Erythroblast (primary cell): ENCODE measurements around the gene CHMP2A.
"Not testable (repeated sequence)": the region's sequence is repeated elsewhere in the genome, so short reads cannot be mapped to it uniquely, and the experiment has no call there.

ENCODE experiments used
- DNase-seq, 2 experiments: peaks; one replicate each; lab custom pipeline; 2025; lab: John Stamatoyannopoulos, UW
- GATA1 ChIP-seq: IDR thresholded peaks from 2 replicates; pipeline ENCODE4 v1.6.1; 2011; ENCODE audit warnings: low read depth, mild to moderate bottlenecking, control low read depth, low read length, moderate library complexity
- POLR2A ChIP-seq: IDR thresholded peaks from 2 replicates; pipeline ENCODE4 v1.6.1; 2011; ENCODE audit warnings: mild to moderate bottlenecking, low read length

CHMP2A gene

DNA sequence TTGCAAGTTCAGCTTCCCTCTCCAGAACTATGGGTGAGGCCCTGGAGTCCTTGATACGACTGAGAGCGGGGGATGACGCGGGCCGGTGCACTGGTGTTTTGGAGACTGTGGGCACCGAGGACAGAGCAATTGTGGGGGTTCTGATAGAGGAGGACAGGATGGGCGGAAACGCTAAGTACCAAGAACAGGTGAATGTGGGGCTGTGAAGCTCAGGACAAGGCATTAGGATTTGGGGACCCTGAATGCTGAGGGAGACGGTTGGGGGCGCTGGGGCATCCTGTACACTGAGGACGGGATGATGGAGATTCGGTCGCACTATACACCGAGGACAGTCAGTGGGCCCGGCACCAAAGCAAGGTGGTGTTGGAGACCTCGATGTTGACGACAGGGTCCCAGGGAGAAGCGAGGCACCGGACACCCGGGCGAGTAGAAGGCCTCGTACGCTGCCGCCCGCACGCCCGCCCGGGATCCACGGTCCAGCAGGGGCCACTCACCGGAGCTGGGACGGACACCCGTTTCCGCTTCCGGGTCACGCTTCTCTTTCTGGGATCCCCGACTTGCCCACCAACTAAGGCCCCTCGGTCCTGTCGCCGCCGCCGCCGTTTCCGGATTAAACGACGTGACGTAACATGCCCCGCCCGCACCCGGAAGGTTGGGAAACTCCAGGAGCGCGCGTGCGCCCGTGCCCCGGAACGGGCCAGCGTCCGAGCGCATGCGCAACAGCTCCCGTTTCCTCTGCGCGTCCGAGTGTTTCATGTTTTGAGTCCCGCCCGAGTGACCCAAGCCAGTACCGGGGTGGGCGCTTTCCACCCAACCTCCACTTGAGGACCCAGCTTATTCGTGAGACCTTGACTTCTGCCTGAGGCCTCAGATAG is at the start of gene CHMP2A:
CHMP2A (minus strand) TSS at position 612 of the 875 bp plus-strand sequence. CDS start 893 bp downstream, outside the sequence.
- no peak for TF ChIP-seq GATA1
- TF ChIP-seq POLR2A: peak; percentile 90
- no peak for DNase-seq

DNA sequence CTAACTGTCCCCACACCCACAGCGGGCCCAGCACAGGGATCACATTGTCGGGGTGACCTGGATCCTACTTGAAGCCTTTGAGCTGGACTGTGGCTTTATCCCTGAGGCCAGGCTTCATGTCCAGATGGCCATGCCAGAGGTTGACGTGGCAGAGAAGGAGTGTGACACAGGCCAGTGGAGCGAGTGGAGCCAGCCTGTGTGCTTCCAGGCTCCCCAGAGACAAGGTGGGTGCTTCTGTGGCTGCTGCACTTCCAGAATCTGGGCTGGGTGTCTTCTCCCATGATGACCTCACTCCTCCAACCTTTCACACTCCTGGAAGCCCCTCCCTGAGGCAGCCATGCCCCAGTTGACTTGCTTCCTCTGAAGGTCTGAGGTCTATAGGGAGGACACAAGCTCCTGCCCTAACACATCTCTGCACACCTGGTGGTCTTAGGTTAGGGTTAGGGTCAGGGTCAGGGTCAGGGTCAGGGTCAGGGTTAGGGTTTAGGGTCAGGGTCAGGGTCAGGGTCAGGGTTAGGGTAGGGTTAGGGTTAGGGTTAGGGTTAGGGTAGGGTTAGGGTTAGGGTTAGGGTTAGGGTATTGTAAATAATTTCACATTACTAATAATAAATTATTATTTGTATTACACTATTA is 31.3 kb upstream of the CHMP2A start:
- TF ChIP-seq GATA1 (no peak), POLR2A (no peak)
- no peak for DNase-seq

DNA sequence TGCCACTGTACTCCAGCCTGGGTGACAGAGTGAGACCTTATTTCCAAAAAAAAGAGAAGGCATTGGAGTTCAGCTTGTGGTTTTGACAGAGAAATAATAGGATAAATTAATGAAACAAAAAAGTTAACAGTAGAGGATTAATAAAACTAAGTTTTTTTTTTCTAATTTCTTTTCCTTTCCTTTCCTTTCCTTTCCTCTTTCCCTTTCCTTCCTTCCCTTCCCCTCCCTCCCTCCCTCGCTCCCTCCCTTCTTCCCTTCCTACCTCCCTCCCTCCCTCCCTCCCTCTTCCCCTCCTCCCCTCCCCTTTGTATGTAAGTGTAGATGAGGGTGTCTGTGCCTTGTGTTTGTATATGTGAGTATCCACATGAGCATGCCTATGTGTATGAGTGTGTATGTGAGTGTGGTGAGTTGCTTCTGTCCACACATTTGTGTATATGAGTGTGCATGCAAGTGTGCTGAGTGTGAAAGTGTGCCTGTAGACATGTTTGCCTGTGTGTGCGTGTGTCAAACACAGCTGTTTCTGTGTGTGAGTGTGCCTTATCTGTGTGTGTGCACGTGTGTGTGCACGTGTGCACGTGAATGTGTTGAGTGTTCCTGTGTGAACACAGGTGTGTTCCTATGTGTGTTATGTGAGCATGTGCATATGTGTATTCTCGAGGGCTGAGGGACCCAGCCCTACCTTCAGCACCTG is 30.7 kb upstream of the CHMP2A start:
- TF ChIP-seq GATA1 (no peak), POLR2A (no peak)
- DNase-seq: no peak

DNA sequence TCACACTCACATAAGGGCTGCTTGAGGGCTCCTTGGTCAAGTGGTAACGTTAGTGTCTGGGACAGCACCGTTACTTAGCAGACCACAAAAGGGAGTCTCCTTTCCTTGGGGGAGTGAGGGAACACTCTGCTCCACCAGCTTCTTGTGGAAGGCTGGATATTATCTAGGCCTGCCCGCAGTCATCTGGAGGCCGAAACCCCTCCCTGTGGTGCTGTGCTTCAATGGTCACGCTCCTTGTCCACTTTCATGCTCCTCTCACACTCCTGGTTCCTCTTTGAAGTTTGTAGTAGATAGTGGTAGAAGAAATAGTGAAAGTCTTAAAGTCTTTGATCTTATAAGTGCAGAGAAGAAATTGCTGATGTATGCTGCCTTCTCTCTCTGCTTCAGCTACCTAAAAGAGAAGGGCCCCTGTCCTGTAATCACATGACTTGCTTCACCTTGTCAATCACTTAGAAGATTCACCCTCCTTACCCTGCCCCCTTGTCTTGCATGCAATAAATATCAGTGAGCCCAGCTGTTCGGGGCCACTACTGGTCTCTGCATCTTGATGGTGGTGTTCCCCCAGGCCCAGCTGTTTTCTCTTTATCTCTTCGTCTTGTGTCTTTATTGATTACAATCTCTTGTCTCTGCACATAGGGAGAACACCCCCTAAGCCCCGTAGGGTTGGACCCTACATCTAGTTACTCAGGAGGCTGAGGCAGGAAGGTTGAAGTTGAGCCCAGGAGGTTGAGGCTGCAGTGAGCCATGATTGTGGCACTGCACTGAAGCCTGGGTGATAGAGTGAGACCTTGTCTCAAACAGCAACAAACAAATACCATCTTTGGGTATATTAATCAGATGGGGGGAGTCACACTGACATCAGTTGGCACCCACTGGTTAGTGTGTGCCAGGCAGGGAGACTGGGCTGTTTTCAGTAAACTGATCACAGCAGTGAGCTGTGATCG is 29.9 kb upstream of the CHMP2A start:
- no peak for DNase-seq
- no peak for TF ChIP-seq GATA1
- peak; percentile 83 for TF ChIP-seq POLR2A

DNA sequence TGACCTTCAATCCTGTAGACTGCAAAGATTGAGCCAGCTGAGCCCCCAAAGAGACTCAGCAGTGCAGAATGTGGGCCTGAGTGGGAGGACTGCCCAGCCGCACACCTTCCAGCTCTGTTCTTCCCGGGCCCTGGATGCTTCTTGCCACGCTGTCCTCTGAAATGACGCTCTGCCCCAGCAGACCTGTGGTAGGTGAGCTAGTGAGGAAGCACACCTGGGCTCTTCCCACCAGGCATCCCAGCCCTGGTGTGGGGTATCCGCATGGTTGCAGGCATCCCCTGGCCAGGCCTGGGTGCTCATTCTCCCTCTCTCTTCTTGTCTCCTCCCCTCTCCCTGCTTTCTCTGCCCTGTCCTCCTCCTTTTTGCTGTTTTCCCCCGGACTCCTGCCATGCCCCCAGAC is 28.1 kb upstream of the CHMP2A start:
- no peak for DNase-seq
- no peak for TF ChIP-seq POLR2A
- TF ChIP-seq GATA1: no peak

DNA sequence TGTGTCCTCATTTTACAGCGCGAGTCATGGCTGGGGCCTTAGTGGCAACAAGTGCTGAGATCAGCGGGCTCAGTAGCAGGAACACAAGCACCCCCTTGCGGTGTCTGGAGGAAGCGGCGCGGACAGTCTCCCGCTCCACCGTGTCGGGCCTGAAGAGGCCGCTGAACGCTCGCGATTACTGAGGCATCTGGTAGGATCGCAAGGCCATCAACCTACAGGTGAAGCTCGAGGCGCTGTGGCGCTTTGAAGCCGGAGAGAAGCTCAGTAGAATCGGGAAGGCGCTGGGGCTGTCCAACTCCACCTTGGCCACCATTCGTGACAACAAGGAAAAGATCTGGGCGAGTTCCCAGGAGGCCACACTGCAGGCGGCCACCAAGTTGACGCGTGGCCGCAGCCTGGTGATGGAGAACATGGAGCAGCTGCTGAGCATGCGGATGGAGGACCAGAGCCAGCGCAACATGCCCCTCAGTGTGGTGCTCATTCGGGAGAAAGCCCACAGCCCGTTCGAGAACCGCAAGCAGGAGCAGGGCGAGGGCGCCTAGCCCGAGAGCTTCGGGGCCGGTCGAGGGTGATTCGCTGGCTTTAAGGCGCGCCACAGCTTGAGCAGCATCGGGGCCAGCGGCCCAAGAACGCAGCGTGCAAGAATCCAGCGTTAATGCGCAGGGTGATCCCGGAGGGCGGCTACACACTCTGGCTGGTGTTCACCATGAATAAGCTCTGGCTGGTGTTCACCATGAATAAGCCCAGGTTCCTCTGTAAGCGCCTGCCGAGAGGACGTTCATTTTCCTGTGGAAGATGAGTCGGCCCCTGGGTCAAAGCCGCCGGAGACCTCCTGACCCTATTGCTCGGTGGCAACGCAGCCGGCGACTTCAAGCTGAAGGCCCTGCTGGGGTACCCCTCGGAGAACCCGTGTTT is 26.6 kb upstream of the CHMP2A start:
- TF ChIP-seq GATA1 (no peak), POLR2A (peak; percentile 35)
- DNase-seq: no peak

DNA sequence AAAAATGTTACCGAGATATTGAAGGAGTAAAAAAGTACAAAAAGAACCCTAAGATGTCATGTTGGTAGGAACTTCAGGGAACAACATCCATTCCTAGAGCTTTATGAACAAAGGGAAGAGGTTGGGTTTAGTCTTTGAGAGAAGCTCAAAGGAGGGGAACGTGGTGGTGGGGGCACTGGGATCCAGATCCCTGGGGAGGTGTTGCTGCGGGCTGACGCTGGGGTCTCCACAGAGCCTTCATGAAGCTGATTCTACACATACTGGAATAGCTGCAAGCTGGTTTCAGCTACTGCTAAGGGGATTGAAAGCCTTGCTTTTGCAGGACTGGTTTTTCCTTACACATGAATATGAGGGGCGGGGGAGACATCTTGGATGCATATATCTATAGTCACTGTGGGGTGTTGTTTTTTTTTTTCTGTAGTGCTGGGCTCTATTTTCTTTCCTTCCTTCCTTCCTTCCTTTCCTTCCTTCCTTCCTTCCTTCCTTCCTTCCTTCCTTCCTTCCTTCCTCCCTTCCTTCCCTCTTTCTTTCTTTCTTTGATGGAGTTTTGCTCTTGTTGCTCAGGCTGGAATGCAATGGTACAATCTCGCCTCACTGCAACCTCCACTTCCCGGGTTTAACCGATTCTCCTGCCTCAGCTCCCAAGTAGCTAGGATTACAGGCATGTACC is 24.7 kb upstream of the CHMP2A start:
- DNase-seq: no peak
- no peak for TF ChIP-seq POLR2A
- TF ChIP-seq GATA1: no peak

DNA sequence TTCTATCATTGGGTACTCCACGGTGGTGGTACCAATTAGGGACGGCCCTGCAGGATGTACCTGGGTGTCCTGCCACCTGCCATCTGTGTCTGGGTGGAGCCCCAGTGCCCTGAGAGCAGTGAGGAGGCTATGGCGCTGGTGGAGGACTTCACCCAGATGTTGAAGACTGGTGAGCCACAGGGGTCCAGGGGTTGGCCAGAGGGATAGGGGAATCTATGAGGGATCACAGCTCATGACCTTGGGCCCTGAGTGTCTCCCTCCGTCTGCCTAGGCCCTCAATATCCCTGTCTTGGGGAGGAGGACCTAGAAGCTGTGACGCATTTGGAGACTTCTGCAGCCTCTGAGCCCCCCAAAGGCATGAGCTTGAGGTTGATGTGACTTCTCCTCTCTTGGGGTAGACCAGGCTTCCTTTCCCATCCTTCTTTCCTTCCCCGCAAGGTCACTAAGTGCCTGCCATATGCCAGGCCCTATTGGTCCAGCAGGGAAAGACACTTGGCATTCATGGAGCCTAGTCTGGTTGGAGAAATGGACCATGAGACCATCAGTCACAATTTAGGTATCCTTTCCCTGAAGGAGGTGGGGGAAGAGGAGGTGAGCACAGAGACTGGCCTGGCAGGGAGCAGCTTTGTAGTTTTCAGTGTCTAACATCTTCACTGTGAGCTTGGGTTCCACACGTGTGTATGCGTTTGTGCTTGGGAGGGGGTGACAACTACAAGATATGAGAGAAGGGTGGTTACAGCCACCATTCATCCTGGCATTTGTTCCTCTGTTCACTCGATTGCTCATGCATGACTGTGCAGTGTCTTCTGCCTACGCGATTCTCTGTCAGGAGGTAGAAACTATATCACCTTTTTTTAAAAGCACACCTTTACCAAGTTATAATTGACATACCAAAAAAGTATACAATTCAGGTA is 23.4 kb upstream of the CHMP2A start:
- TF ChIP-seq POLR2A (no peak), GATA1 (no peak)
- DNase-seq: no peak

DNA sequence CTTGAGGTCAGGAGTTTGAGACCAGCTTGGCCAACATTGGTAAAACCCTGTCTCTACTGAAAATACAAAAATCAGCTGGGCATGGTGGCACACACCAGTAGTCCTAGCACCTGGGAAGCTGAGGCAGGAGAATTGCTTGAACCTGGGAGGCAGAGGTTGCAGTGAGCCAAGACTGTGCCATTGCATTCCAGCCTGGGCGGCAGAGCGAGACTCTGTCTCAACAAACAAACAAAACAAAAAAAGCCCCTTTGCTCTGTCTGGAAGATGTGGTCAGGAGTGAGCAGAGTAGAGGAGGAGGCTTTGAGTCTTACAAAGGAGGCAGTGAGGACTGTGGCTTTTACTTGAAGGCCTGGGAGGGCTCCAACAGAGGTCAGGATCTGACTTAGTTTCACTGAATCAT is 22.7 kb upstream of the CHMP2A start:
- DNase-seq: not testable (repeated sequence)

DNA sequence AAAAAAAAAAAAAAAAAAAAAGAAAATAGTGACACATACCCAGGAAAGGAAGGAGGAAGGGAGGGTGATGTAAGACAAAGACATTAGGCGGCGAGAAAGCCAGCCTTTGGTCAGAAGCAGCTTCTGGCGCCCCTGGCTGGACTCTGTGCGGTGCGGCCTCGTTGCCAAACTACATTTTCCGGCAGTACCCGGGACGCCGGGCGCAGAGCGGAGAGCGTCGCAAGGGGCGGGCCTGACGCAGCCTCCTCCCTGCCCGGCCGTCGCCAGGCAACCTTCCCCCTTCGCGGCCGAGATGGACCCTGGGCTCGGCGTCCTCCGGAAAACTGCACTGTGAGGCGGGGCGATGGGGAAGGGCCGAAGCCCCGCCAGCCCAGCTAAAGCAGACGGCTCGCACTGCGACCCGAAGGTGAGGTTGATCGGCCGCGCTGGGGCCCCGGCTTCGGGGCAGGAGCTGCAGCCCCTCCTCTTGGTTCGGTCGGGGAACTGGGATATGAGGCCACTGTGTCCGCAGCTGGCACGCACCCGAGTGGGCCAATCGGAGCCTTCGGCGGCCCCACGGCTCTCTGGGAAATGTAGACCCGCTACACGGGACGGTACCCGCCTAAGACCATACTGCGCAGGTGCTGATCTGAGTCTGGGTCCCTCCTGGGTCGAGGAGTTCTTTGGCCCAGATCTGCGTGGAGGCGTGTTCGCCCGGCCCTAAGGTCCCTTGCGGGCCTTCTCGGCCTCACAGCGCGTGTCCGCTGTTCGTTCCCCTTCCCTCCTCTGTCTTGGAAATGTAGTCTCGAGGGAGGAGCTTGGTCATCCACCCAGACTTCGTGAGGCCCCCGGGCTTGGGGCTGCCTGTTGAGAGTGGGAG is 20.5 kb upstream of the CHMP2A start:
- TF ChIP-seq GATA1: no peak
- peak; percentile 91 for TF ChIP-seq POLR2A
- no peak for DNase-seq
